ENCODE measurements around the gene CDH11. TPM values are rescaled to one million over a fixed set of nuclear protein-coding genes. Genes with fewer than 3 reads are reported as not detected.
A peak's percentile ranks its signal among the peaks of the same experiment; 100 is the strongest.

CDH11 gene, protein sequence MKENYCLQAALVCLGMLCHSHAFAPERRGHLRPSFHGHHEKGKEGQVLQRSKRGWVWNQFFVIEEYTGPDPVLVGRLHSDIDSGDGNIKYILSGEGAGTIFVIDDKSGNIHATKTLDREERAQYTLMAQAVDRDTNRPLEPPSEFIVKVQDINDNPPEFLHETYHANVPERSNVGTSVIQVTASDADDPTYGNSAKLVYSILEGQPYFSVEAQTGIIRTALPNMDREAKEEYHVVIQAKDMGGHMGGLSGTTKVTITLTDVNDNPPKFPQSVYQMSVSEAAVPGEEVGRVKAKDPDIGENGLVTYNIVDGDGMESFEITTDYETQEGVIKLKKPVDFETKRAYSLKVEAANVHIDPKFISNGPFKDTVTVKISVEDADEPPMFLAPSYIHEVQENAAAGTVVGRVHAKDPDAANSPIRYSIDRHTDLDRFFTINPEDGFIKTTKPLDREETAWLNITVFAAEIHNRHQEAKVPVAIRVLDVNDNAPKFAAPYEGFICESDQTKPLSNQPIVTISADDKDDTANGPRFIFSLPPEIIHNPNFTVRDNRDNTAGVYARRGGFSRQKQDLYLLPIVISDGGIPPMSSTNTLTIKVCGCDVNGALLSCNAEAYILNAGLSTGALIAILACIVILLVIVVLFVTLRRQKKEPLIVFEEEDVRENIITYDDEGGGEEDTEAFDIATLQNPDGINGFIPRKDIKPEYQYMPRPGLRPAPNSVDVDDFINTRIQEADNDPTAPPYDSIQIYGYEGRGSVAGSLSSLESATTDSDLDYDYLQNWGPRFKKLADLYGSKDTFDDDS
- total RNA-seq = 1 to 10 TPM; 1.2 to 6.6 (median 3.0) TPM
- long read RNA-seq = 0 reads

DNA sequence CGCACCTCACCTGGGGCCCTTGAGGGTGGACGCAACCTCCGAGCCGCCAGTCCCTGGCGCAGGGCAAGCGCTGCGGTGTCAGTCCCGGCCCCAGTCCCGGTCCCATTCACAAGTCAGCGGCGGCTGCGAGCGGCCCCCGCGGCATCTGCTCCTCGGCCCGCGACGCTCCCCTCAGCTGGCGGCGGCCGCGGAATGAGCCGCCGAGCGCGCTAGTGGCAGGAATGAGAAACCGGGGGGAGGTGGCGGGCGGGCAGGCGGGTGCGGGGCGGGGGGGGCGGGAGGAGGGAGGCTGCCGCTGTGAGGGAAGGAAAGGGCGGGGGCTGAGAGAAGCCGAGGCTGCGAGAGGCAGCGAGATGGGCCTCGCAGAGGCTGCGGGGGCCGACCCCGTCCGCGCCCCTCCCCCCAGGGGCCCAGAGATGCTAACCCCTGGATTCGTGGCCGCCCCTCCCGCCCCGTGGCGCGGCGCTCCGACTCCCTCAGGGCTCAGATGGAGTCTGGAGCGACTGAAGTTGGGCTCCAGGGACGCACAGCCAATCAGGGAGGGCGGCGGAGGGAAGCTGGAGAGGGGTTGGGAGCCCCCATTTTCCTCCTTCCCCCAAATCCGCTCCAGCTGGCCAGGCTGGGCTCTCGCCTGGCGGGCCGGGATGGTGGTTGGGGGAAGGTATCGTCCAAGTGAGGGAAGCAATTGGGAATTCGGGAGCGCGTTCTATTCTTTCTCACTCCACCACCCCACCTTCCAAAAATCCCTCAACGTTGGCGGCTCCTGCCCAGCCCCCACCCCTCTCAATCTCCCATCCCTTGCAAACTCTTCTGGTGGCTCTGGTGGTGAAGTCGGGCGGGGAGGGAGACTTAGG is at the start of gene CDH11:
CDH11 (minus strand) TSS at position 194 of the 854 bp plus-strand sequence. CDS start 117,194 bp downstream, outside the sequence.
- peaks cover 0 to 8% (median 0%) of the 10 kb centered on the region in 4 donors for H3K4me1 ChIP-seq
- intact Hi-C loops (cut with DNase I) = no loop called here

DNA sequence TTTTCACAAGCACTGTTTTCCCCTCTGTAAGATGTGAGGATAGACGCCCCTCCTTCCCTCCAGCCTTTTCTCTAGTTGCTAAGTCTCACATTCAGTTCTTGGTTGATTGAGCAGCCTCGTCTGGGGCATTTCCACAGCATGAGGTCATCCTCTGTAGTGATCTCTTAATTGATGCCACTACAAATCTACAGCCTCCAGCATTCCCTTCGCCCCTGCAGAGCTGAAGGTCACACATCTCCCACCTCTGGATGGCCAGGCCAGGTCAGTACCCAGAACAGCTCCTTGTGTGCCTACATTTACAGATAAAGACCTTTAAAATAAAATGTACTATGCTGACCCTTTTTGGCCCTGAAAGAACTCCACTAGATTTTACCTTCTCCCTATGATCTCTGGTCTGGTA is 32.5 kb upstream of the CDH11 start:
- intact Hi-C loops (cut with DNase I) = no loop called here
- Histone ChIP-seq H3K4me1 (no peaks in the 10 kb centered on the region), H3K9me3 (no peaks in the 10 kb centered on the region), H3K4me3 (no peak overlapping the region), H3K27ac (no peak overlapping the region), H3K36me3 (no peaks in the 10 kb centered on the region), H3K27me3 (no peaks in the 10 kb centered on the region)
- DNase-seq (no peak), ATAC-seq (no peak)
- 7% methylated on average over 2 of the region's 3 CpGs for WGBS (ENCODE audit: insufficient coverage, low coverage, low lambda C conversion rate, missing lambda C conversion rate)
- TF ChIP-seq, protein P1, sequence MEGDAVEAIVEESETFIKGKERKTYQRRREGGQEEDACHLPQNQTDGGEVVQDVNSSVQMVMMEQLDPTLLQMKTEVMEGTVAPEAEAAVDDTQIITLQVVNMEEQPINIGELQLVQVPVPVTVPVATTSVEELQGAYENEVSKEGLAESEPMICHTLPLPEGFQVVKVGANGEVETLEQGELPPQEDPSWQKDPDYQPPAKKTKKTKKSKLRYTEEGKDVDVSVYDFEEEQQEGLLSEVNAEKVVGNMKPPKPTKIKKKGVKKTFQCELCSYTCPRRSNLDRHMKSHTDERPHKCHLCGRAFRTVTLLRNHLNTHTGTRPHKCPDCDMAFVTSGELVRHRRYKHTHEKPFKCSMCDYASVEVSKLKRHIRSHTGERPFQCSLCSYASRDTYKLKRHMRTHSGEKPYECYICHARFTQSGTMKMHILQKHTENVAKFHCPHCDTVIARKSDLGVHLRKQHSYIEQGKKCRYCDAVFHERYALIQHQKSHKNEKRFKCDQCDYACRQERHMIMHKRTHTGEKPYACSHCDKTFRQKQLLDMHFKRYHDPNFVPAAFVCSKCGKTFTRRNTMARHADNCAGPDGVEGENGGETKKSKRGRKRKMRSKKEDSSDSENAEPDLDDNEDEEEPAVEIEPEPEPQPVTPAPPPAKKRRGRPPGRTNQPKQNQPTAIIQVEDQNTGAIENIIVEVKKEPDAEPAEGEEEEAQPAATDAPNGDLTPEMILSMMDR (IDR thresholded peaks at IDR 0.05) = no peak
- TF ChIP-seq POLR2A (IDR thresholded peaks at IDR 0.05) = no peak

More for the DNA sequence above, at the start of gene CDH11:
- Histone ChIP-seq H3K36me3 (no peaks in the 10 kb centered on the region), H3K27me3 (peaks cover 0 to 9% of the 10 kb centered on the region in 2 donors), H3K27ac (no peak within 1 kb of the TSS), H3K9me3 (no peaks in the 10 kb centered on the region), H3K4me3 (peak within 1 kb of the TSS; percentile 26 to 33 (median 32))
- DNase-seq = no peak
- ATAC-seq = peak in 2 of 4 donors; percentile 18 to 20
- 4% methylated on average over 11 of the region's 69 CpGs for WGBS (ENCODE audit: insufficient coverage, low coverage, low lambda C conversion rate, missing lambda C conversion rate)
- TF ChIP-seq, protein P1 (IDR thresholded peaks at IDR 0.05) = no peak
- no peak for TF ChIP-seq POLR2A (IDR thresholded peaks at IDR 0.05)

DNA sequence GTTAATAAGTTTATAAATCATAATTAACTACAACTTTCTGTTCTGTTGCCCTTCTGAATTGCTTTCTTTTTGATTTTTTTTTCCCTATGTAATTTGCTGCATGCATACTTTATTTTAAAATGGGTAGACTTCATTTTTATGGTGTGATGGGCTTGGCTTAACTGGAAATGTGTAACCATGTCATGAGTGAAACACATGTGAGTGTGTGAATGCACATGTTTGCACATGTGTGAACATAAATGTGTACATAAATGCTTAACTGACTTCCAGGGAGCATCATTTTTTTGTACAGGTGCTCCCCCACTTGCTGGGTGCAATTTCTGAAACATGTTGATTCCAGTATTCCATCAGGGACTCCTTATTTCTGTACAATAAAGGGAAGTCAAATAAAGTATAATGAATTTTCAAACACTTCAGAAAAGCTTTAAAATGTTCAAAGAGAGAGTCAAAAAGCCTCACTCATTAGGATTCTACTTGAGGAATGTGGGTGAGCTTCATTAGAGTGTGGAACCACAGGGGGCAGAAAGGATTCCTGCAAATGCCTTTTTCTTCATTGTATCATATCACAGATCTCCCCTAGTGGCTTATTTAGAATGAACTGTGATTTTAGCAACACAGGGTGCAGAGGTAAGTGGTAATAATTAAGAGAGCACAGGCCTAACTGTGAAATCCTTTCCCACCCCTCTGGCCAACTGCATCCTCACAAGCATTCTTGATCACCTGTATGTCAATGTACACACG is 31.7 kb upstream of the CDH11 start:
- Histone ChIP-seq H3K4me1 (no peaks in the 10 kb centered on the region), H3K4me3 (no peak overlapping the region), H3K27ac (no peak overlapping the region), H3K36me3 (no peaks in the 10 kb centered on the region), H3K27me3 (no peaks in the 10 kb centered on the region), H3K9me3 (no peaks in the 10 kb centered on the region)
- DNase-seq (no peak), ATAC-seq (no peak)
- 21% methylated on average over 1 of the region's 1 CpG for WGBS (ENCODE audit: insufficient coverage, low coverage, low lambda C conversion rate, missing lambda C conversion rate)
- intact Hi-C loops (cut with DNase I) = no loop called here
- TF ChIP-seq, protein P1 (IDR thresholded peaks at IDR 0.05) = no peak
- TF ChIP-seq POLR2A (IDR thresholded peaks at IDR 0.05) = no peak

DNA sequence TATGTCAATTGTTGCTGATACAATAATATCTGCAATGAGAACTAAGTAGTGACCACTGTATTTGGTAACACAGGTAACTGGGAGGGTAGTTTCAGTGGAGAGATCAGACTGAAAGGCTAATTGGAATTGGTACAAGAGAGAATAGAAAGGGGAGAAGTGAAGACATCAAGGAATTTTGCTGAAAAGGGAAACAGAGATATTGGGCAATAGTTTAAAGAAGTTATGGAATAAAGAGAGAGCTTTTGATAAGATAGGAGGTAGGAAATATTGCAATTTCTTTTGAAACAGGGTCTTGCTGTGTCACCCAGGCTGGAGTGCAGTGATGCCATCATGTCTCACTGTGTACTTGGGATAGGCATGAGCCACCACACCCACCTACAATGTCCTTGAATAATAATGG is 26.9 kb upstream of the CDH11 start:
- intact Hi-C loops (cut with DNase I) = no loop called here
- no peak for DNase-seq
- Histone ChIP-seq H3K27ac (no peak overlapping the region), H3K9me3 (no peaks in the 10 kb centered on the region), H3K36me3 (no peaks in the 10 kb centered on the region), H3K27me3 (no peaks in the 10 kb centered on the region), H3K4me1 (no peaks in the 10 kb centered on the region), H3K4me3 (no peak overlapping the region)
- no peak for TF ChIP-seq POLR2A (IDR thresholded peaks at IDR 0.05)
- TF ChIP-seq, protein P1 (IDR thresholded peaks at IDR 0.05) = no peak
- ATAC-seq = no peak
